NCI-H774 (cell line): ENCODE results near the gene SELENOM.

Experiments used
- DNase-seq: peaks from one replicate; lab custom pipeline; 2025; lab: John Stamatoyannopoulos, UW

SELENOM gene

GRCh38 chr22:31107178-31107893 lies at the start of gene SELENOM:
SELENOM (minus strand) TSS chr22:31107568; CDS start chr22:31107505, 63 bp downstream.
- DNase-seq = peak; percentile 90

DNA sequence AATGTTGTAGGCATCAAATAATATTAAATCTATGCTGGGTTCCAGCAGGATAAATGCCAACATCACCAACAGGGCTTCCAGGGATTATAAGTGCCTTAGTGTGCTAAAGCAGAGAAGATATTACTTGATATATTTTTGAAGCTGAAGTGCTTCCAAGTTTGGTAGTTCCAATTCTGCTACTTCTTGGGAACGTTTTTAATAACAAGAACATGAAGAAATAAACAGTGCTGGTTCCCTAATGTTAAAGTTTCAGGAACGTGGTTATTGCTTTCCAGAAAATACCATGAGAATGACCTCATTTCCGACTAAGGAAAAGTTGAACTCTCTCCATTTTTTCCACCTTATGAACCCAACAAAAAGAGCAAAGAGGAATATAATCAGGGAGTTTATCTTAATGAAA lies 48.1 kb upstream of the SELENOM start:
- DNase-seq = no peak

GRCh38 chr22:31154975-31155374 lies 47.6 kb upstream of the SELENOM start:
- DNase-seq = no peak

DNA sequence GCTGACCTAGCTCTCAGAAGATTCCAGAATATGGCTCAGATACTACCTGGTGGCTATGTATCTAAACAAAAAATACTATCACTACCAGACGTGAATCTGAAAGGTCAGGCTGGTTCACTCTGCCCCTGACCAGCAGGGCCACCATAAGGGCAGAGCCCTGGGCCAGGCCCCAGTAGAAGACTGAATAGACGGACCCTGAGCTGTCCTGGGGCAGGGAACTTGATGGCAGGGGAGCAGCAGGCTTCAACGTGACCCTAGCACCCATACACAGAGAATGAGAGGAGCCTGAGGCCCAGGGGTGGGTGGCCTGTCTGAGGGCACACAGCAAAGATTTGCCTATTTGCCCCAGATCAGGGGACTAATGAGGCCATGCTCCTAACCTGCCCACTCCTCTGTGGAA lies 46.0 kb upstream of the SELENOM start:
- DNase-seq = no peak

- no peak for DNase-seq
Measured at GRCh38 chr22:31151872-31152271, 44.5 kb upstream of the SELENOM start.

DNA sequence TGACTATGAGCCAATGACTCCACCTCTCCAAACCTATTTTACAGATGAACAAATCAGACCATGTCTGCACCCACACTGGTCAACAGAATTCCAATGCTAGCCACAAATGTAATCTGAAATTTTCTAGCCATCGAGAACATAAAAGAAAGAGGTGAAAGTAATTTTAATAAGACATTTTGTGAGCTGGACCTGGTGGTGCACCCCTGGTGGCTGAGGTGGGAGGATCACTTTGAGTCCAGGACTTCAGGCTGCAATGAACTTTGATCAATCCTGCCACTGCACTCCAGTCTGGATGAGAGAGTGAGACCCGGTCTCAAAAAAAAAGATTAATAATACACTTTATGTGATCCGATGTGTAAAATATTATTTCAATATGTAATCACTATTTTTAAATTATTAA lies 43.2 kb upstream of the SELENOM start:
- no peak for DNase-seq

GRCh38 chr22:31148953-31149627 lies 41.7 kb upstream of the SELENOM start:
- peak; percentile 25 for DNase-seq

DNA sequence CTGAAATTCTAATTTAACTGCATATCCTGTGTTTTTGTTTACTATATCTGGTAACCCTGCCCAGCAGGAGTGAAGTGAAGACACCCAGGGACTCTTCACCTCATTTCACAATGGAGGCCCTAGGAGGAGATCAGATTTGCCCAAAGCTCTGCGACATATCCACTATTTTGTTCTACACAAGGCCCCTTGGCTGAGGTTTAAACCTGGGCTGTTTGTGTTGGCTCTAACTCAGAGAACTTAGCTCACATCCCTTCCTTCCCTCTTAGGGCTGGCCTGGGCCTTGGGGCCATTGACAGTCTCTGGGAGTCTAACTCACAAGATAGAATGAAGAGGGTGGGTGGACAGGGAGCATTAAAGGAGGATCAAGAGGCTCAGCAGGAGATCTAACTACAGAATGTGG lies 41.1 kb upstream of the SELENOM start:
- DNase-seq = no peak

DNA sequence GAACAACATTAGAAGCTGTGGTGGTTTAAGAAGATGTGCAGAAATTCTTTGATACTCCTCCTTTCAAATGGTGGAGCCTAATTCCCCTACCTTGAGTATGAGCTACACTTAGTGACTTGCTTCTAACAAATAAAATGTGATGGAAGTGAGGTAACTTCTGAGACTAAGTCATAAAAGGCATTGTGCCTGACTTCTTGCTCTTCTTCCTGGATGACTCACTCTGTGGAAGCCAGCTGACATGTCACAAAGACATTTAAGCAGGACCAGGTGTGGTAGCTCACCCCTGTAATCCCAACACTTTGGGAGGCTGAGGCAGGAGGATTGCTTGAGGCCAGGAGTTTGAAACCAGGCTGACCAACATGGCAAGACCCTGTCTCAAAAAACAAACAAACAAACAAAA lies 36.9 kb upstream of the SELENOM start:
- no peak for DNase-seq

- DNase-seq = no peak
Measured at GRCh38 chr22:31143537-31143936, 36.2 kb upstream of the SELENOM start.

DNA sequence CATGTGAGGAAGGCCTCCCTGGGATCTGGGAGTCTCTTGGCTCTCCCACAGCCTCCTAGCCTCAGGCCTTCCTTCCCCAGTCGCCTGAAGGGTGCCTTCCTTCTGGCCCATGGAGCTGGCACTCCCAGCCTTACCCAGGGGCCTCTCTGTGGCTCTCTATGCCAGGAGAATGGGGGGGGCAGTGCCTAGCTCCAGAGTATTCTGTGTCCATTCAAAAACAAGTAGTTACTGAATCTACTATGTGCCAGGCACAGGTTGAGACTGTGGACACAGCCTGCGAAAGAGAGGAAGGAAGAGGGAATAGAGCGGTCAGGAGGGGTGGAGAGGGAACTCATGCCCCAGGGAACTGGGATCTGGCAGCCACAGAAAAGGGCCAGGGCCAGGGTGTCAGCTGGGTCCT lies 35.7 kb upstream of the SELENOM start:
- DNase-seq = no peak

- DNase-seq = no peak
Measured at GRCh38 chr22:31142285-31142684, 34.9 kb upstream of the SELENOM start.

- no peak for DNase-seq
Measured at GRCh38 chr22:31141551-31141950, 34.2 kb upstream of the SELENOM start.

GRCh38 chr22:31140746-31141145 lies 33.4 kb upstream of the SELENOM start:
- DNase-seq = no peak

- peak; percentile 65 for DNase-seq
Measured at GRCh38 chr22:31139866-31140716, 32.7 kb upstream of the SELENOM start, which contains the start of gene PLA2G3. PLA2G3 (minus strand) TSS chr22:31140508; CDS start chr22:31140354, 154 bp downstream.

GRCh38 chr22:31139066-31139465 lies 31.7 kb upstream of the SELENOM start:
- no peak for DNase-seq

DNA sequence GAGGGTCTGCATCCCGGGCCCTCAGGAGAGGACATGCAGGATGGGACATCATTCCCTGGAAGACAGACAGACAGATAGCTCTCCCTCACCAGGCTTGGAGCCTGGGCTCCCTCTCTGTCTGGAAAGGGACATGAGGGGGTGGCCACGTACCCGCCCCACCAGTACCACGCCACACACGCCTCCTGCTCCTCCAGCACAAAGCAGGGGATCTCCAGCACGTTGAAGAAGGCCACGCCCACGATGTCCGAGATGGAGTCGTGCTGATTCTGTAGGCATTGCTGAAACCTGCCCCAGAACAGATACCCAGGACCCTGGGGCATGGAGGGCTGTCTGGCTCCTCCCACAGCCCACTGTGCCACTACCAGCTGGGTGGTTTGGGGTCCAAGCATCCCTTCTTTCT lies 30.8 kb upstream of the SELENOM start:
- DNase-seq = no peak

- no peak for DNase-seq
Measured at GRCh38 chr22:31137721-31138120, 30.4 kb upstream of the SELENOM start.

DNA sequence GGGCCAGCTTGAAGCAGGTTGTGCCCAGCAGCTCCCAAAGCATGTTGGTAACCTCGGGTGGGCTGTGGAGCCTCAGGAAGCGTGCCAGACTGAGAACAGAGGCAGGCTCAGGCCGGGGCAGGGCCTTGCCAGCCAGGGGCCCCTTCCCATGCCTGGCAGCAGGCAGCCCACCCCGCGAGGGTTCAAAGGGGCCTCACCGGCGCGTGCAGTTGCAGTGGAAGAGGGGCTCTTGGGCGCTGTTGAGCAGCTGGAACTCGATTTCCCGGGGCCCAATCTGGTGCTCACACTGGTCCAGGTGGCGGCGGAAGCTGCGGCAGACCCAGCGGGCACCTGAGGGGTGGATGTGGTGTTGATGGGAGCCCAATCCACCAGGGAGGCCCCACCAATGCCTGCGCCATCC lies 29.3 kb upstream of the SELENOM start:
- no peak for DNase-seq

- no peak for DNase-seq
Measured at GRCh38 chr22:31136155-31136554, 28.8 kb upstream of the SELENOM start.

DNA sequence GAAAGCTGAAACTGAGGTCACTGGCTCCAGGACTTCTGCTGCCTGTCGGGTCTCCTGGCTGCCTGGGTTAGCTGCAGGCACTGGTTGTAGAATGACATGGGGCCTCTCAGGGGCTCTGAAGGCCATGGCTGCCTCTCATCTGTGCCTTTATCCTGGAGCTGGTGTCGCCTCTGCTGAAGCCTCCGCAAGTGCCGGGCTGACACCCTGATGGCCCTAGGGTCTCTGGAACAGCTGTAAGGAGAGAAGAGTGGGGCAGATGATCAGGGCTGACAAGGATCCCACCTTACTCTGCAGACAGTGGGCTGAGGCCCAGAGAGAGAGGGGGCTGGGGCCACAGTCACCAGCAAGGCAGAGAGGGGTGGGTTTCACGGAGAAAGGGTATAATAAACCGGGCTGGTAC lies 28.3 kb upstream of the SELENOM start:
- DNase-seq = no peak

GRCh38 chr22:31134688-31135087 lies 27.3 kb upstream of the SELENOM start:
- DNase-seq = no peak

GRCh38 chr22:31133911-31134310 lies 26.5 kb upstream of the SELENOM start:
- no peak for DNase-seq
